T-helper 17 cell (primary cell): Measurements from ENCODE around the gene OOSP2. TPM values are rescaled to one million over a fixed set of nuclear protein-coding genes. Genes with fewer than 3 reads are reported as not detected.
"Not testable (repeated sequence)": the region's sequence is repeated elsewhere in the genome, so short reads cannot be mapped to it uniquely, and the experiment has no call there.

ENCODE experiments used
- ATAC-seq: fragments of 150-1000 bp; cut with Tn5 transposase; 2 replicates; pipeline ENCODE4 v1.10.0; 2021; ENCODE audit warnings: mild to moderate bottlenecking, moderate library complexity
- DNase-seq, 3 donors: peaks; one replicate each; pipeline versions ENCODE4 v3.0.0 to v3.0.0-alpha.2; 2020 to 2021
- H3K9me3 ChIP-seq: one replicate; pipeline ENCODE4 v1.7.0; 2013; ENCODE audit warnings: low read length, mild to moderate bottlenecking; ENCODE audit not compliant: control insufficient read depth, poor library complexity, severe bottlenecking
- H3K27ac Mint-ChIP-seq: one replicate; pipeline ENCODE4 v1.8.0; 2022; ENCODE audit warnings: mild to moderate bottlenecking, moderate library complexity, mixed read lengths
- H3K27me3 Mint-ChIP-seq: one replicate; pipeline ENCODE4 v1.8.0; 2022; ENCODE audit warnings: mixed read lengths
- H3K36me3 Mint-ChIP-seq: one replicate; pipeline ENCODE4 v1.8.0; 2022; ENCODE audit warnings: low read depth, mixed read lengths
- H3K4me1 Mint-ChIP-seq: one replicate; pipeline ENCODE4 v1.8.0; 2022; ENCODE audit warnings: mild to moderate bottlenecking, mixed read lengths
- H3K4me3 Mint-ChIP-seq: one replicate; pipeline ENCODE4 v1.8.0; 2022; ENCODE audit warnings: mild to moderate bottlenecking, moderate library complexity, mixed read lengths
- total RNA-seq, 4 donors: library from RNA in 2 of 4; stranded (reverse) in 2 of 4; gene quantifications; one replicate each; pipeline ENCODE4 v1.2.3 and lab custom pipeline; 2022 to 2026

The OOSP2 gene
- total RNA-seq (not detected), total RNA-seq (lab: John Stamatoyannopoulos, UW) (0 reads per million in 2 donors)

DNA sequence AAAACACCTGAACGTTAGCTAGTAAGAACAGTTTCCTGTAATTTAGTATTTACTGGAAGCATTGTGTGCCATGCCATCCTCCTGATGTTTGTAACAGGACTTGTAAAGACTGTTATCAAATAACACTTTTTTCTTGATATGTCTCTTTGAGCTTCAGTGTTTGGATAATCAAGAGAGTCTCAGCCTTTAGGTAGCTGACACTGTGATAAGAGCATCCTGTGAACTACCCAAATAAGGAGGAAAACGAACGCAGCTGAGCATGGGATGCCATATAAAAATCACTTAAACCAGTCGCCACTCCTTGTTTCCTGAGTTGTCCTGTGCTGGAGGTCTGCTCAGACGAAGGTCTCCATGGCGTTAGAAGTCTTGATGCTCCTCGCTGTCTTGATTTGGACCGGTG is at the start of gene OOSP2:
Gene OOSP2 (plus strand): TSS at position 301 of the 400 bp plus-strand sequence. CDS start 51 bp downstream, at position 352.
- peaks cover 21% of the 10 kb centered on the region for H3K27me3 Mint-ChIP-seq
- no peak within 1 kb of the TSS for H3K27ac Mint-ChIP-seq
- H3K4me1 Mint-ChIP-seq, result peaks cover 2% of the 10 kb centered on the region
- H3K36me3 Mint-ChIP-seq, result no peaks in the 10 kb centered on the region
- H3K9me3 ChIP-seq, result no peaks in the 10 kb centered on the region
- H3K4me3 Mint-ChIP-seq, result no peak within 1 kb of the TSS
- no peak for ATAC-seq
- DNase-seq, result no peak

- Mint-ChIP-seq H3K27me3 (no peaks in the 10 kb centered on the region), H3K27ac (no peak overlapping the region), H3K36me3 (no peaks in the 10 kb centered on the region), H3K4me3 (no peak overlapping the region), H3K4me1 (no peaks in the 10 kb centered on the region)
- DNase-seq (no peak), ATAC-seq (no peak)
- no peaks in the 10 kb centered on the region for H3K9me3 ChIP-seq
Measured at GRCh38 chr11:59990421-59990820, 49.8 kb upstream of the OOSP2 start.

GRCh38 chr11:59992425-59992824 is 47.8 kb upstream of the OOSP2 start:
- no peak overlapping the region for H3K4me3 Mint-ChIP-seq
- H3K4me1 Mint-ChIP-seq, result no peaks in the 10 kb centered on the region
- ATAC-seq (no peak), DNase-seq (no peak)
- no peak overlapping the region for H3K27ac Mint-ChIP-seq
- no peaks in the 10 kb centered on the region for H3K9me3 ChIP-seq
- H3K27me3 Mint-ChIP-seq, result peaks cover 8% of the 10 kb centered on the region
- no peaks in the 10 kb centered on the region for H3K36me3 Mint-ChIP-seq

GRCh38 chr11:59997800-59998199 is 42.4 kb upstream of the OOSP2 start:
- H3K9me3 ChIP-seq, result no peaks in the 10 kb centered on the region
- ATAC-seq (no peak), DNase-seq (no peak)
- no peak overlapping the region for H3K4me3 Mint-ChIP-seq
- H3K27me3 Mint-ChIP-seq, result peaks cover 31% of the 10 kb centered on the region
- H3K27ac Mint-ChIP-seq, result no peak overlapping the region
- H3K36me3 Mint-ChIP-seq, result peaks cover 1% of the 10 kb centered on the region
- no peaks in the 10 kb centered on the region for H3K4me1 Mint-ChIP-seq

DNA sequence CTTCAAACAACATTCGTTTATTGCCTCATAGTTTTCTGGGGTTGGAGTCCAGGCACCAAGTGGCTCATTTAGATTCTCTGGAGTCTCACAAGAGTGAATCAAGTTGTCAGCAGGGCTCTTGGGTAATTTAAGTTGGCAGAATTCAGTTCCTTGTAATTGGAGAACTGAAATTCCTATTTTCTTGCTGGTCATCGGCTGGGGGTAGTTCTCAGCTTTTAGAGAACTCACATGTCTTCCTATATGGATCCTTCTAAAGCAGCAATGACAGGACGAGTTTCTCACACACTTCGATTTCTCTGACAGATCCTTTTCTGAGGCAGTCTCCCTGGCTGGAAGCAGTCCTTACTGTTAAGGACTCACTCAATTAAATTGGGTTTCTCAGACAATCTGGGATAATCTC is 40.5 kb upstream of the OOSP2 start:
- DNase-seq (no peak), ATAC-seq (no peak)
- H3K9me3 ChIP-seq, result no peaks in the 10 kb centered on the region
- Mint-ChIP-seq H3K27me3 (peaks cover 39% of the 10 kb centered on the region), H3K27ac (no peak overlapping the region), H3K4me1 (no peaks in the 10 kb centered on the region), H3K4me3 (no peak overlapping the region), H3K36me3 (peaks cover 2% of the 10 kb centered on the region)

GRCh38 chr11:60003729-60004128 is 36.5 kb upstream of the OOSP2 start:
- Mint-ChIP-seq H3K27me3 (peaks cover 21% of the 10 kb centered on the region), H3K36me3 (peaks cover 2% of the 10 kb centered on the region), H3K27ac (no peak overlapping the region), H3K4me3 (no peak overlapping the region), H3K4me1 (no peaks in the 10 kb centered on the region)
- H3K9me3 ChIP-seq, result no peaks in the 10 kb centered on the region
- no peak for ATAC-seq
- DNase-seq, result no peak

- Mint-ChIP-seq H3K4me1 (no peaks in the 10 kb centered on the region), H3K36me3 (peaks cover 2% of the 10 kb centered on the region), H3K27ac (no peak overlapping the region), H3K4me3 (no peak overlapping the region), H3K27me3 (peaks cover 14% of the 10 kb centered on the region)
- no peaks in the 10 kb centered on the region for H3K9me3 ChIP-seq
- no peak for DNase-seq
- no peak for ATAC-seq
Measured at GRCh38 chr11:60005360-60005759, 34.8 kb upstream of the OOSP2 start.

DNA sequence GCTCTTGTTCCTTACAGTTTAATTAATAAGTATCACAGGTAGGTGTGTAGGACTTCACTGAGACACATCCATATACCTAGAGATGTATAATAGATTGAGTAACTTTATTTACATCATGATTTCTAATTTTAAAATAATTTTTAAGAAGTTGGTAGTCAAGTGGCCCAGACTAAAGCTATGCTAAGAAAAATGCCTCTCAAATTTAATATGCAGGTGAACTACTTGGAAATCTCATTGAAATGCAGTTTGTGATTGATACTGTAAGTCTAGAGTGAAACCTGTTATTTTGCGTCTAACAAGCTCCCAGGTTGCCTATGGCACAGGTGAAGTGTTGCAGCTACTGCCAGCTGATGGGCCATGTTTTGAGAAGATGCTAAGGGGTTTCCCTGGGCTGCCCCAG is 23.3 kb upstream of the OOSP2 start, which contains the start of gene OOSP4B:
Gene OOSP4B (plus strand): TSS at position 301 of the 400 bp plus-strand sequence.
- H3K4me3 Mint-ChIP-seq, result no peak within 1 kb of the TSS
- H3K9me3 ChIP-seq, result no peaks in the 10 kb centered on the region
- H3K4me1 Mint-ChIP-seq, result no peaks in the 10 kb centered on the region
- no peak for ATAC-seq
- H3K27ac Mint-ChIP-seq, result no peak within 1 kb of the TSS
- peaks cover 25% of the 10 kb centered on the region for H3K27me3 Mint-ChIP-seq
- no peak for DNase-seq
- H3K36me3 Mint-ChIP-seq, result no peaks in the 10 kb centered on the region

- H3K4me1 Mint-ChIP-seq, result no peaks in the 10 kb centered on the region
- ATAC-seq, result no peak
- no peak overlapping the region for H3K4me3 Mint-ChIP-seq
- peaks cover 25% of the 10 kb centered on the region for H3K27me3 Mint-ChIP-seq
- H3K27ac Mint-ChIP-seq, result no peak overlapping the region
- H3K36me3 Mint-ChIP-seq, result no peaks in the 10 kb centered on the region
- no peaks in the 10 kb centered on the region for H3K9me3 ChIP-seq
- DNase-seq, result no peak
Measured at GRCh38 chr11:60018058-60018457, 22.2 kb upstream of the OOSP2 start.

DNA sequence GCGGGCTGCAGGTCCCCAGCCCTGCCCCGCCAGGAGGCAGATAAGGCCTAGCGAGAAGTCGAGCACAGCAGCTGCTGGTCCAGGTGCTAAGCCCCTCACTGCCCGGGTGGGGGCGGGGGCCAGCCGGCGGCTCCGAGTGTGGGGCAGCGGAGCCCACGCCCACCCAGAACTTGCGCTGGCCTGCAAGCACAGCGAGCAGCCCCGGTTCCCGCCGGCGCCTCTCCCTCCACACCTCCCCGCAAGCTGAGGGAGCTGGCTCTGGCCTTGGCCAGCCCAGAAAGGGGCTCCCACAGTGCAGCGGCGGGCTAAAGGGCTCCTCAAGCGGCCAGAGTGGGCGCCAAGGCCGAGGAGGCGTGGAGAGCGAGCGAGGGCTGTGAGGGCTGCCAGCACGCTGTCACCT is 19.8 kb upstream of the OOSP2 start:
- not testable (repeated sequence) for H3K9me3 ChIP-seq, DNase-seq, ATAC-seq, H3K4me3 Mint-ChIP-seq, H3K4me1 Mint-ChIP-seq, H3K27ac Mint-ChIP-seq, H3K36me3 Mint-ChIP-seq
- H3K27me3 Mint-ChIP-seq, result peaks cover 18% of the 10 kb centered on the region

DNA sequence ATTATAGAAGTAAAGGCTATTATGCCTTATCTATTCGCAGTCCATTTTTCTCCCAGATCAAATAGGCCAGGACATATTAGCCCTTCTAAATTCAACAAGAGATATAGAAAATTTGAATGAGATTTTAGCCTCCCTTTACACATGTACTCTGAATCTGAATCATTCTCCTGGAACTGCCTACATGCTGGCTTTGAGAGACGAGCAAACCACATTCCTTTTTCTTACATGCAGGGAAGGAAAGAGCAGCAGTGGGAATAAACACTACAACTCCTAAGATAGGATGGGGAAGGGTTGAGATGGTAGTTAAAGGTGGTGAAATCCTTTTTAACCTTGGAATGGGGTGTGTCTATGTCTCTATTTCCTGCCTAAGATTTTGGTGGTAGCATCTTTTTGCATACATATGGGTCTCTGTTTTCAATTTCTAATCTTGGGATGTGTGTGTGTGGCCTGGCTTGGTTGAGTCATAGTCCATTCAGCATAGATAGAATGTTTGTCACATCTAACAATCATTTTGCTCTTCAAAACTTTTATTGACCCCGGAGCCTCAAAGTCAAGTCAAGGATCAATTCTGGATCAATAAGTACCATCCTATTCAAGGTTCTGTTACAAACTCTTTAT is 11.1 kb upstream of the OOSP2 start:
- no peaks in the 10 kb centered on the region for H3K9me3 ChIP-seq
- Mint-ChIP-seq H3K4me1 (no peaks in the 10 kb centered on the region), H3K36me3 (no peaks in the 10 kb centered on the region), H3K27me3 (peaks cover 19% of the 10 kb centered on the region), H3K27ac (no peak overlapping the region), H3K4me3 (no peak overlapping the region)
- ATAC-seq (no peak), DNase-seq (no peak)

- not testable (repeated sequence) for DNase-seq, H3K4me3 Mint-ChIP-seq, H3K27me3 Mint-ChIP-seq, H3K27ac Mint-ChIP-seq, ATAC-seq, H3K9me3 ChIP-seq, H3K36me3 Mint-ChIP-seq, H3K4me1 Mint-ChIP-seq
Measured at GRCh38 chr11:60050422-60050821, 10.2 kb downstream of the OOSP2 start.

DNA sequence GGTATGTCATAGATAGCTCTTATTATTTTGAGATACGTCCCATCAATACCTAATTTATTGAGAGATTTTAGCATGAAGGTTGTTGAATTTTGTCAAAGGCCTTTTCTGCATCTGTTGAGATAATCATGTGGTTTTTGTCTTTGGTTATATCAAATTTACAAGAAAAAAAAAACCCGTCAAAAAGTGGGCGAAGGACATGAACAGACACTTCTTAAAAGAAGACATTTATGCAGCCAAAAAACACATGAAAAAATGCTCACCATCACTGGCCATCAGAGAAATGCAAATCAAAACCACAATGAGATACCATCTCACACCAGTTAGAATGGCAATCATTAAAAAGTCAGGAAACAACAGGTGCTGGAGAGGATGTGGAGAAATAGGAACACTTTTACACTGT is 10.6 kb downstream of the OOSP2 start:
- not testable (repeated sequence) for H3K9me3 ChIP-seq, H3K27me3 Mint-ChIP-seq, DNase-seq, H3K27ac Mint-ChIP-seq, ATAC-seq, H3K36me3 Mint-ChIP-seq, H3K4me1 Mint-ChIP-seq, H3K4me3 Mint-ChIP-seq

- Mint-ChIP-seq H3K4me3 (no peak within 1 kb of the TSS), H3K27ac (no peak within 1 kb of the TSS), H3K36me3 (no peaks in the 10 kb centered on the region), H3K4me1 (no peaks in the 10 kb centered on the region), H3K27me3 (peaks cover 17% of the 10 kb centered on the region)
- ATAC-seq (no peak), DNase-seq (no peak)
- H3K9me3 ChIP-seq, result no peaks in the 10 kb centered on the region
Measured at GRCh38 chr11:60056349-60056969, 16.2 kb downstream of the OOSP2 start, which contains the start of gene MS4A3. MS4A3 (plus strand) TSS chr11:60056665; CDS start chr11:60061161, 4,496 bp downstream.
